Right lobe of liver (tissue), 4 donors: ENCODE data around the gene ZBTB25.

Experiments used
- CTCF ChIP-seq, 4 donors: fragments of 200-600 bp in 3 of 4; fragments of 450-650 bp in 1 of 4; IDR thresholded peaks; one replicate each; pipeline versions ENCODE4 v1.5.1 to v1.8.0; 2016 to 2022; ENCODE audit warnings: antibody characterized with exemption in 4 of 4, mild to moderate bottlenecking in 2 of 4
- POLR2A ChIP-seq: fragments of 450-650 bp; IDR thresholded peaks from one replicate; pipeline ENCODE4 v1.6.1; 2017; ENCODE audit warnings: antibody characterized with exemption, mild to moderate bottlenecking
- donor health status: DM: no; HTN: no; CAD: no.
- donor health status: DM: no; HTN: no; CAD: no.
- donor health status: DM: no; HTN: yes; CAD: no.

GRCh38 chr14:64541261-64541971 is 37.8 kb upstream of the ZBTB25 start:
- no peak for TF ChIP-seq CTCF (IDR thresholded peaks at IDR 0.05)
- no peak for TF ChIP-seq POLR2A
